ENCODE results near the gene LAYN.

DNA sequence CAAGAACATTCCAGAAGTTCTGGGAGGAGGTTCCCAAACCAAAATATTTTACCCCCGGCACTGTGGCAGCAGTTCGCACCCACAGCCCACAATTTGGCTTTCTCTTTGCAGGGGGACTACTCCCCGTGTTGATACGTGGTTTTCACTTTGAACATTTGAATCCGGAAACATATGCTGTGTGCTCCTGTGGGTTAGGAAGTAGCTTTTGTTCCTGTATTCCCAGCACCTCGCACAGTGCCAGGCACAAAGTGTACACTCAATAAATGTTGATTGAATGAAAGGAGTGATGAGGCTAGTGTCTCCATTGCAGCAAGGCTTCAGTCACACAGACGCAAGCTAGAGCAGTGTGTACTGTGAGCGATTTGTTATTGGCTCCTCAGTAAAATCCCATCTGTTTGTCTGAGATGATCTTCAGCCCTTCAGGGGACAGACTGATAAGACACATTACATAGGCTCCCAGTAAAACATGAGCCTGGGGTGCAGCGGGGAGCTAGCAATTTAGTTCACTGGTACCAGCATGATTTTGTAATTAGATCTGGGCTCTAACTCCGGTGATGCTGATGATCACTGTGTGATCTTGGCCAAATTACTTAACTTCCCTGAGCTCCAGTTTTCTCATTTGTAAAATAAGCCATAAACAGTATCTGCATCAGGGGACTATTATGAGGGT, 2.2 kb downstream of the LAYN start:
- TF ChIP-seq U2AF1 (optimal IDR thresholded peaks at IDR 0.05; ENCODE audit: low read depth, low read length), result no peak
- no peak for TF ChIP-seq CBX8 (IDR thresholded peaks at IDR 0.05; ENCODE audit: borderline replicate concordance, extremely low read depth, low read depth, low read length, poor library complexity, severe bottlenecking)
- no peak for TF ChIP-seq MAFK (IDR thresholded peaks at IDR 0.05; ENCODE audit: low read length)
- TF ChIP-seq TEAD2 (tag; IDR thresholded peaks at IDR 0.05), result no peak
- no peak for TF ChIP-seq ZNF263 (CRISPR knock-in tag; IDR thresholded peaks at IDR 0.05; ENCODE audit: borderline replicate concordance)
- TF ChIP-seq NR2C2 (CRISPR knock-in tag; IDR thresholded peaks at IDR 0.05), result no peak
- no peak for TF ChIP-seq NR2C2 (tag; IDR thresholded peaks at IDR 0.05)
- TF ChIP-seq NFE2 (IDR thresholded peaks at IDR 0.05; ENCODE audit: low read depth), result no peak
- TF ChIP-seq, protein P1, sequence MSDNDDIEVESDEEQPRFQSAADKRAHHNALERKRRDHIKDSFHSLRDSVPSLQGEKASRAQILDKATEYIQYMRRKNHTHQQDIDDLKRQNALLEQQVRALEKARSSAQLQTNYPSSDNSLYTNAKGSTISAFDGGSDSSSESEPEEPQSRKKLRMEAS (CRISPR knock-in tag; IDR thresholded peaks at IDR 0.05), result no peak
- TF ChIP-seq, protein P2, sequence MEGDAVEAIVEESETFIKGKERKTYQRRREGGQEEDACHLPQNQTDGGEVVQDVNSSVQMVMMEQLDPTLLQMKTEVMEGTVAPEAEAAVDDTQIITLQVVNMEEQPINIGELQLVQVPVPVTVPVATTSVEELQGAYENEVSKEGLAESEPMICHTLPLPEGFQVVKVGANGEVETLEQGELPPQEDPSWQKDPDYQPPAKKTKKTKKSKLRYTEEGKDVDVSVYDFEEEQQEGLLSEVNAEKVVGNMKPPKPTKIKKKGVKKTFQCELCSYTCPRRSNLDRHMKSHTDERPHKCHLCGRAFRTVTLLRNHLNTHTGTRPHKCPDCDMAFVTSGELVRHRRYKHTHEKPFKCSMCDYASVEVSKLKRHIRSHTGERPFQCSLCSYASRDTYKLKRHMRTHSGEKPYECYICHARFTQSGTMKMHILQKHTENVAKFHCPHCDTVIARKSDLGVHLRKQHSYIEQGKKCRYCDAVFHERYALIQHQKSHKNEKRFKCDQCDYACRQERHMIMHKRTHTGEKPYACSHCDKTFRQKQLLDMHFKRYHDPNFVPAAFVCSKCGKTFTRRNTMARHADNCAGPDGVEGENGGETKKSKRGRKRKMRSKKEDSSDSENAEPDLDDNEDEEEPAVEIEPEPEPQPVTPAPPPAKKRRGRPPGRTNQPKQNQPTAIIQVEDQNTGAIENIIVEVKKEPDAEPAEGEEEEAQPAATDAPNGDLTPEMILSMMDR (IDR thresholded peaks at IDR 0.05 in 2 of 3, conservative IDR thresholded peaks at IDR 0.05 in 1 of 3; ENCODE audit: insufficient read depth in 2 of 3, low read depth in 1 of 3, low read length in 3 of 3), result no peak
- no peak for TF ChIP-seq MBD2 (IDR thresholded peaks at IDR 0.05; ENCODE audit: borderline replicate concordance, low read depth)

Data from K562 (cell line).